HepG2 (cell line): ENCODE data around the gene MIF4GD. TPM values are rescaled to one million over a fixed set of nuclear protein-coding genes. Genes with fewer than 3 reads are reported as not detected.

Experiments used
- ASH2L ChIP-seq: fragments of 300-600, 200-600 bp; sonication (generic); IDR thresholded peaks from 2 replicates; pipeline ENCODE4 v1.7.0; 2017; ENCODE audit warnings: low read depth, mild to moderate bottlenecking, moderate library complexity, mixed read lengths, low read length; ENCODE audit not compliant: insufficient read length
- HMGXB4 ChIP-seq, 2 experiments: sonication (generic) in 1 of 2; formaldehyde crosslinking in 1 of 2; IDR thresholded peaks; 2 replicates each; pipeline versions ENCODE4 v1.4.0 to v1.6.1; 2018 to 2020; ENCODE audit warnings: missing genetic modification reagents in 2 of 2, borderline replicate concordance in 1 of 2, low read depth in 1 of 2, mild to moderate bottlenecking in 1 of 2, missing biosample characterization in 1 of 2
- ZNF142 ChIP-seq: sonication (generic); formaldehyde crosslinking; IDR thresholded peaks from 2 replicates; pipeline ENCODE4 v1.4.0; 2020; ENCODE audit warnings: missing genetic modification reagents
- ZNF251 ChIP-seq: sonication (generic); formaldehyde crosslinking; IDR thresholded peaks from 2 replicates; pipeline ENCODE4 v1.9.0; 2021; ENCODE audit warnings: mild to moderate bottlenecking, missing genetic modification reagents
- ZNF256 ChIP-seq: sonication (generic); formaldehyde crosslinking; conservative IDR thresholded peaks from 2 replicates; pipeline ENCODE4 v1.4.0; 2020; ENCODE audit warnings: missing genetic modification reagents
- ZNF687 ChIP-seq: sonication (generic); formaldehyde crosslinking; IDR thresholded peaks from 2 replicates; pipeline ENCODE4 v1.5.1; 2020; ENCODE audit warnings: mild to moderate bottlenecking, missing genetic modification reagents, moderate library complexity
- ZNF879 ChIP-seq: sonication (generic); formaldehyde crosslinking; IDR thresholded peaks from 2 replicates; pipeline ENCODE4 v1.8.1; 2023; ENCODE audit warnings: missing genetic modification reagents
- ZNF891 ChIP-seq: sonication (generic); formaldehyde crosslinking; IDR thresholded peaks from 2 replicates; pipeline ENCODE4 v1.5.0; 2020; ENCODE audit warnings: mild to moderate bottlenecking, missing genetic modification reagents
- polyA plus RNA-seq, 8 experiments: library from polyadenylated mRNA; depleted of rRNA in 3 of 8; stranded (reverse) in 7 of 8; unstranded in 1 of 8; fragments of >200 nt; fragmentation: Illumina TruSeq in 4 of 8; extraction: Trizol in 4 of 8; gene quantifications; 2 replicates each; pipeline versions ENCODE4 v1.2.1 to v1.2.3, GENCODE V29; 2011 to 2016; ENCODE audit warnings: low read depth in 4 of 8, missing spikeins in 1 of 8, mixed read lengths in 1 of 8; ENCODE audit not compliant: insufficient read depth in 1 of 8
- total RNA-seq, 5 experiments: library from RNA; depleted of rRNA; stranded (reverse); fragments of >200 nt; fragmentation: Illumina TruSeq; extraction: Trizol; gene quantifications; 2 replicates each; pipeline ENCODE4 v1.2.3, GENCODE V29; 2016; ENCODE audit warnings: low read depth in 1 of 5

MIF4GD gene
- total and polyA plus RNA-seq, 2 of the 13 experiments (the other 11 are each of a cell fraction or from before 2014, with no cell fraction given): 14.0 to 28.0 TPM

GRCh38 chr17:75271955-75272847, 1.2 kb upstream of the MIF4GD start (continued):
- TF ChIP-seq ZNF687 (CRISPR knock-in tag) (no peak), HMGXB4 (CRISPR knock-in tag; IDR thresholded peaks at IDR 0.05; ENCODE audit: borderline replicate concordance in 1 of 2, low read depth in 1 of 2) (no peak), ZNF879 (CRISPR knock-in tag) (peak; percentile 58; the same call in 1 of the 2 replicates), ASH2L (peak; percentile 2), ZNF142 (CRISPR knock-in tag) (no peak), ZNF256 (CRISPR knock-in tag) (no peak), ZNF251 (CRISPR knock-in tag) (0 out of 2 replicates have a peak, but pooled peaks have one; percentile 21), ZNF891 (peak; percentile 49; the same call in 1 of the 2 replicates)
